GM18868 (cell line): ENCODE measurements around the gene PRPSAP1.
"Not testable (repeated sequence)": the region's sequence is repeated elsewhere in the genome, so short reads cannot be mapped to it uniquely, and the experiment has no call there.

Experiments used
- ATAC-seq: cut with Tn5 transposase; IDR thresholded peaks from one replicate; pipeline ENCODE4 v1.9.1; 2021; ENCODE audit warnings: mild to moderate bottlenecking, moderate library complexity; ENCODE audit not compliant: unreplicated experiment

PRPSAP1 gene

DNA sequence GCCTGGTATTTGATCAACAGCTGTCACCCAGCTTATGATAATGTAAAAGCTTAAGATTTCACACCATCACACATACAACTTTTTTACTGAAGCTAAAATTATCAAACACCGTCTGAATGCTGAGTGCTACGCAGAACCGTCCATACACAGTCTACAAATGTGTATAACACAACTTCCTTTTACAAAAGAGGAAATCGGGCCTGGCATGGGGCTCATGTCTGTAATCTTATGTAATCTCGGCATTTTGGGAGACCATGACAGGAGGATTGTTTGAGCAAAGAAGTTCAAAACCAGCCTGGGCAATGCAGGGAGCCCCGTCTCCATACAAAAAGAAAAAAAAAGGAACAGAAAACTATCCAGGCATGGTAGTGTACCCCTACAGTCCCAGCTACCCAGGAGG lies 26.0 kb downstream of the PRPSAP1 start:
- no peak for ATAC-seq

- ATAC-seq = no peak
Observed at GRCh38 chr17:76326306-76326705, 27.4 kb downstream of the PRPSAP1 start.

DNA sequence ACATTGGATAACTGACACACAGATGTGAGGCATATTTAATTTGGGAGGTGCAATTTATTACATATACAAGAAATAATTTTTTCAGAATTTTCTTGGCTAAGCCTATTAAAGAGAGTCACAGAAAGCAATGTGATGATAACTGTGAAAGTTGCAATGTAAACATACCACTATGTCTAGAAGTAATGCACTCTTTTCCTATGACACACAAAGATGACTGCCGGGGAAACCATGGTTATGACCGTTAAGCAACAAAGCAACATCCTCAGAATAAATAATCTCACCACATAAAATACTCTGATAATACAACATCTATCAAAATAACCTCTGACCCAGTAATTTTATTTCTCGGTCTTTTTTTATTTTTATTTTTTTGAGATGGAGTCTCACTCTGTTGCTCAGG lies 35.1 kb downstream of the PRPSAP1 start:
- ATAC-seq = no peak

- ATAC-seq = no peak
Observed at GRCh38 chr17:76317535-76317934, 36.2 kb downstream of the PRPSAP1 start.

DNA sequence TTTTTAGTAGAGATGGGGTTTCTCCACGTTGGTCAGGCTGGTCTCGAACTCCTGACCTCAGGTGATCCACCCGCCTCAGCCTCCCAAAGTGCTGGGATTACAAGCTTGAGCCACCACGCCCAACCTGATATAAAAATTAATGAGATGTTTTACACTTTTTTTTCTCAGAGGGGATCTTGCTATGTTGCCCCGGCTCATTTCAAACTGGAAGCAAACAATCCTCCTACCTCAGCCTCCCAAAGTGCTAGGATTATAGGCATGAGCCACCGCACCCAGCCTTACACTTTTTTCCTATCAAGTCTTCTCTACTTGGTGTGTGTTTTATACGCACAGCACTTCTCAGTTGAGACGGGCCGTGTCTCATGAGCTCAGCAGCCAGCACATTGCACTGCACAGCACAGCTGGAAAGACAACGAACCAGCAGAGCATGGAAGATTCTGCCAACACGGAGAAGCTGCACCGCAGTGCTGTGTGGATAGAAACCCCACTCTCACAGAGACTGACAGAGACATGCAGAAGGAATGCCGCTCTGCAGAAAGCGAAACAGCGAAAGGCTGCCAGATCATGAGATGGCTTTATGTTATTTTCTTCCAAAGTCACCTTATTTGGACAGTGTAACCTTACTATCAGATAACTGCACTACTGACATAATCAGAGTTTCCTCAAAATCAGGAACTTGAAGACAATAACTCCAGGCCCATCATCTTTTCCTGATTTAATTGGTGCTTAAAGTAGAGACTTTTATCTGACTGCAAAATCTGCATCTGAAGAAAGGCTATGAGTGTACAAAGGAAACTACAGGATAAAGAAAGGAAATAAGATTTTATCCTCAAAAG lies 39.1 kb downstream of the PRPSAP1 start:
- no peak for ATAC-seq

DNA sequence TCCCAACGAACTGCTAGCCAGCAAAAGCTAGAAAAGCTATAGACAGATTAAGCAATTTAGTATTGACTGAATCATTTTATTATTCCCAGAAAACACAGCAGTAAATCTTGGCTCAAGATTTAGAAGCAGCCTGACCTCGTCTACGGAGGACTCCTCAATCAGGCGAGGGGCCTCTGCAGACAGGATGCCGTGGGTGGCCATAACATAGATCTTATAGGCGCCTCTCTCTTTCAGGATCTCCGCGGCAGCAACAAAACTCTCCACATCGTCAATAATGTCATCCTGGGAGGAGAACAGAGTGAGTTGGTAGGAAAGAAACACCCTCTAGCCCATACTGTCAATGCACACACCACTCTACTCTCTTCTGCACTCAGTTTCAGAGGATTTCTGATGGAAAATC lies 41.0 kb downstream of the PRPSAP1 start:
- ATAC-seq = no peak

DNA sequence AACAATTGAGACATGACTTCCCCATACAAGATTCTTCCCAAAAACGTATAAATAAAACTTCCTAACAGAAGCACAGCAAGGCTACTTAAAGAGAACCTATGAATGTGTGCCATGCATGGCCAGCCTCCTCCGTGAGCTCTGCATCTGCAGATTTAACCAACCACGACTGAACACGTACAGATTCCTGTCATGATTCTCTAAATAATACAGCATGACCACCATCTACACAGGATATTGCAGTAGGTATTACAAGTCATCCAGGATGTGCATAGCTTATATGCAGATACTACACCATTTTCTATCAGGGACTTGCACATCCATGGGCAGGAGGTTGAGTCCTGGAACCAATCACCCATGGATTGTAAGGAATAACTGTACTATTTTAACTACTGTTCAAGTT lies 44.3 kb downstream of the PRPSAP1 start:
- ATAC-seq = no peak

- ATAC-seq = no peak
Observed at GRCh38 chr17:76307966-76308338, 45.8 kb downstream of the PRPSAP1 start, which contains the start of gene QRICH2. TSS of gene QRICH2 (minus strand) at chr17:76308276. CDS start at chr17:76307998, 278 bp downstream.

- no peak for ATAC-seq
Observed at GRCh38 chr17:76307299-76307965, 46.3 kb downstream of the PRPSAP1 start.

- not testable (repeated sequence) for ATAC-seq
Observed at GRCh38 chr17:76305135-76305454, 48.6 kb downstream of the PRPSAP1 start.

- ATAC-seq = no peak
Observed at GRCh38 chr17:76304226-76305134, 49.2 kb downstream of the PRPSAP1 start.

- ATAC-seq = no peak
Observed at GRCh38 chr17:76297436-76297835, 56.3 kb downstream of the PRPSAP1 start.

DNA sequence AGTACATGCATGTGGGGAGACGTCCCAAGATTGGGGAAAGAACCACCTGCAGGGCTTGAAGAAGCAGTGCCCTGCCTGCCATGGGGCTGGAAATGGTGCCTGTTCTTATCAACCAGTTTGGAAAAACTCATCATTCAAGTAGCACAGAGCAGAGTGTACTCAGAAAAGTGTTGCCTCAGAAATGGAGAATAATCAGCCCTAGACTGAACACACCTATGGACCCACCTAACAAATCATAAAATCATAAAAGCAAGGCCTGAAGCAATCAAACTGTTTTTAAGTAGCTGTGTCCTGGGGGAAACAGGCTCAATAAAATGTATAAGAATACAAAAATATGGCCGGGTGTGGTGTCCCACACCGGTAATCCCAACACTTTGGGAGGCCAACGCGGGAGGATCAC lies 56.8 kb downstream of the PRPSAP1 start:
- ATAC-seq = no peak

- no peak for ATAC-seq
Observed at GRCh38 chr17:76296186-76296585, 57.5 kb downstream of the PRPSAP1 start.

DNA sequence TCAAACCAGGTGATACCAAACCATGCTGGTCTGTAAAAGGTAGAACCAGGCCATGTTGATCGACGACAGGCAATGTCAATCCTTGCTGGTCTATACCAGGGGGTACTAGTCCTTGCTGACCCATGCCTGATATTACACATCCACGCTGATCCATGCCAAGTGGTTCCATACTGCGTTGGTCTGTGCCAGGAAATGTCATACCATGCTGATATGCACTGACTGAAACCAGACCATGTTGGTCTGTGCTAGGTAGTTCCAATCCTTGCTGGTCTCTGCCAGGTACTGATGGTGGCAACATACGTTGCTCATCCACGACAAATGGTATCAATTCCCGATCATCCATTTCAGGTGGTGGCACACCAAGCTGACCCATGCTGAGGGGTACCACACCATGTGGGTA lies 60.6 kb downstream of the PRPSAP1 start:
- no peak for ATAC-seq

DNA sequence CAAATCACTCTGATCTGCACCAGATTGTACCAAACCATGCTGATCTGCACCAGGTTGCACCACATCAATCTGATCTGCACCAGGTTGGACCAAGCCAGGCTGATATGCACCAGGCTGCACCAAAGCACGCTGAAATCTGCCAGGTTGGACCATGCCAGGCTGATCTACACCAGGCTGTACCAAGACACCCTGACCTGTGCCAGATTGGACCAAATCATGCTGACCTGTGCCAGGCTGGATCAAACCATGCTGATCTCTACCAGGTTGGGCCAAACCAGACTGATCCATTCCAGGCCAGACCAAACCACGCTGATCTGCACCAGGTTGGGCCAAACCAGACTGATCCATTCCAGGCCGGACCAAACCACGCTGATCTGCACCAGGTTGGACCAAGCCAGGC lies 61.1 kb downstream of the PRPSAP1 start:
- no peak for ATAC-seq

- no peak for ATAC-seq
Observed at GRCh38 chr17:76281573-76282371, 71.9 kb downstream of the PRPSAP1 start.

DNA sequence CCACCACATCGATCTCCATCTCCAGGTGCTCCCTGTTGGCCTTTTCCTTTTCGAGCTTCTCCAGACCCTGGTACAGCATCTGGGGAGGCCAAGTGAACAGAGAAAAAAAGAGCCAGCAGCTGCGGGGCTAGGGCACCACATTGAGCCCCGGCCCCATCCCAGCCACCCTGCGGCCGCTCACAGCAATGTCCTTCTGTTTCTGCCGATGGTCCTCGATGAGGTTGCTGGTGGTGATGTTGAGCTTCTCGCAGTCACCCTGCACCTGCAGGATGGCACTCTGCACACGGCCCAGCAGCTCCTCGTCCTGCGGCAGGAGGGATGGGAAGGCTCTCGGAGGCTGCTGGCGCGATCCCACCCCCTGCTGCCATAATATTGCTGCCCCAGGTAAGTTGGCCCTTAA lies 73.1 kb downstream of the PRPSAP1 start:
- ATAC-seq = no peak

DNA sequence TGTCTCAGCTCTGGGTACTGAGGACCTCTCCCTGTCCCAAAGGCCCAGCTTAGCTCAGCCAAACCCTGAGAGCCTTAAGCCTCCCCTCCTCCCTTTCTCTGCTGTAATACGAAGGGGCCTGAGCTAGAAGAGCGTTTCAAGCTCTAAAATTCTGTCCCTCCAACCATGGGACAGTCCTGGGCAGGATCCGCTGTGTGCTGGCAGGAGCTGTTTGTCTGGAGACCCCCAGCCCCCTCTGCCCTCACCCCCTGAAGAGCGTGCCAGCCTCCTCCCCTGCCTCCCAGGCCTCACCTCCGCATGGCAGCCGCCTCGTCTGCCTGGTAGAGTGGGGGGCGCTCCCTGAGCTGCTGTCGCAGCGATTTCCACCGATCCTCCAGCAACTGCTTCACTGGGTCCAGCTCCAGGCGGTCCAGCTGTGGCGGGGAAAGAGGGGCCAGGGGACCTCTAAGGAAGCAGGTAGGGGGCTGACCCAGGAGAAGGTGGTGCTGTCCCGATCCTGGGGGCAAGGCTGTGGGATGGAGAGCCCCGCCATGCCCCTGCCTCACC lies 73.9 kb downstream of the PRPSAP1 start:
- ATAC-seq = no peak

GRCh38 chr17:76278952-76279741 lies 74.6 kb downstream of the PRPSAP1 start:
- no peak for ATAC-seq
